A673 (cell line): ENCODE measurements around the gene ERC1. TPM values are rescaled to one million over a fixed set of nuclear protein-coding genes. Genes with fewer than 3 reads are reported as not detected.
A peak's percentile ranks its signal among the peaks of the same experiment; 100 is the strongest.

Source experiments
- BruUV-seq: library from RNA; stranded (reverse); fragments of 400-500 nt; replicated peaks from 2 replicates; lab custom pipeline; 2021; lab: Mats Ljungman, UMichigan
- CTCF ChIA-PET: fragments of 300-600 bp; sonication (Branson Sonifier 250); formaldehyde crosslinking; loops from one replicate; lab custom pipeline; 2022; ENCODE audit warnings: antibody characterized with exemption; lab: Charles Lee
- POLR2A ChIA-PET: fragments of 300-600 bp; sonication (Branson Sonifier 250); formaldehyde crosslinking; loops from one replicate; lab custom pipeline; 2022; ENCODE audit warnings: antibody characterized with exemption; ENCODE audit not compliant: low non-redundant PET; lab: Charles Lee
- DNase-seq: peaks from one replicate; pipeline ENCODE4 v3.0.0-alpha.2; 2015; ENCODE audit warnings: low spot score
- H3K27ac ChIP-seq: fragments of 200-600 bp; sonication (generic); 2 replicates; pipeline ENCODE4 v1.5.1; 2016; ENCODE audit warnings: mixed run types, low read depth, mild to moderate bottlenecking, mixed read lengths, antibody characterized with exemption, low read length; ENCODE audit not compliant: poor library complexity, severe bottlenecking
- H3K27me3 ChIP-seq: fragments of 200-600 bp; sonication (generic); replicated peaks from 2 replicates; pipeline ENCODE4 v1.6.1; 2017; ENCODE audit warnings: mixed run types, low read depth, mild to moderate bottlenecking, mixed read lengths, antibody characterized with exemption, low read length; ENCODE audit not compliant: insufficient read depth, poor library complexity
- H3K36me3 ChIP-seq: fragments of 200-600 bp; sonication (generic); 2 replicates; pipeline ENCODE4 v1.6.1; 2016; ENCODE audit warnings: mixed run types, mild to moderate bottlenecking, mixed read lengths, antibody characterized with exemption, low read length; ENCODE audit not compliant: insufficient read depth, poor library complexity, severe bottlenecking
- H3K4me1 ChIP-seq: fragments of 200-600 bp; sonication (generic); 2 replicates; pipeline ENCODE4 v1.6.1; 2017; ENCODE audit warnings: mixed run types, mild to moderate bottlenecking, mixed read lengths, antibody characterized with exemption, low read length; ENCODE audit not compliant: insufficient read depth, poor library complexity, severe bottlenecking
- H3K4me3 ChIP-seq: fragments of 200-600 bp; sonication (generic); 2 replicates; pipeline ENCODE4 v1.5.1; 2016; ENCODE audit warnings: low read depth, mixed run types, mild to moderate bottlenecking, mixed read lengths, low read length; ENCODE audit not compliant: poor library complexity, severe bottlenecking
- H3K9me3 ChIP-seq: fragments of 200-600 bp; sonication (generic); 2 replicates; pipeline ENCODE4 v1.6.1; 2016; ENCODE audit warnings: mixed run types, low read depth, mild to moderate bottlenecking, mixed read lengths, antibody characterized with exemption, low read length; ENCODE audit not compliant: poor library complexity, severe bottlenecking
- CTCF ChIP-seq: fragments of 300-800, 200-600 bp; sonication (generic); conservative IDR thresholded peaks from 2 replicates; pipeline ENCODE4 v1.5.1; 2017; ENCODE audit warnings: low read depth, mild to moderate bottlenecking, antibody characterized with exemption, low read length, moderate library complexity, mixed read lengths
- EZH2 ChIP-seq: fragments of 200-600 bp; sonication (generic); IDR thresholded peaks from 2 replicates; pipeline ENCODE4 v1.6.1; 2017; ENCODE audit warnings: borderline replicate concordance, low read depth, mild to moderate bottlenecking, mixed read lengths, antibody characterized with exemption, low read length; ENCODE audit not compliant: poor library complexity, severe bottlenecking
- intact Hi-C: fragments of 100-400 bp; cut with micrococcal nuclease; formaldehyde crosslinking; loops from one replicate; pipeline ENCODE4 v1.10.0; 2022; ENCODE audit not compliant: unreplicated experiment
- total RNA-seq: library from RNA; stranded (reverse); gene quantifications from 2 replicates; pipeline ENCODE4 v1.2.3, GENCODE V29; 2021

The ERC1 gene
- total RNA-seq, 1 experiment from 2014 or later = 60.7 TPM

- intact Hi-C loops = no loop called here
- Histone ChIP-seq H3K27me3 (no peaks in the 10 kb centered on the region), H3K4me1 (no peaks in the 10 kb centered on the region), H3K4me3 (no peak overlapping the region), H3K36me3 (no peaks in the 10 kb centered on the region), H3K9me3 (no peaks in the 10 kb centered on the region), H3K27ac (no peak overlapping the region)
- TF ChIP-seq CTCF = no peak
- TF ChIP-seq EZH2 = no peak
- POLR2A ChIA-PET = no interaction called here
- CTCF ChIA-PET = no interaction called here
- DNase-seq = peak; percentile 17
- no TSS peak for BruUV-seq
Measured at GRCh38 chr12:1350055-1350933, 359.3 kb downstream of the ERC1 start.

GRCh38 chr12:1350934-1351240 lies 359.9 kb downstream of the ERC1 start:
- H3K4me3 ChIP-seq = no peak overlapping the region
- H3K36me3 ChIP-seq = no peaks in the 10 kb centered on the region
- H3K27ac ChIP-seq = no peak overlapping the region
- CTCF ChIA-PET = no interaction called here
- BruUV-seq = no TSS peak
- no peaks in the 10 kb centered on the region for H3K27me3 ChIP-seq
- intact Hi-C loops = no loop called here
- no peaks in the 10 kb centered on the region for H3K4me1 ChIP-seq
- DNase-seq = no peak
- POLR2A ChIA-PET = no interaction called here
- H3K9me3 ChIP-seq = no peaks in the 10 kb centered on the region
- TF ChIP-seq EZH2 (no peak), CTCF (no peak)

GRCh38 chr12:1351926-1352325 lies 360.9 kb downstream of the ERC1 start:
- TF ChIP-seq EZH2 (no peak), CTCF (no peak)
- Histone ChIP-seq H3K4me1 (no peaks in the 10 kb centered on the region), H3K9me3 (no peaks in the 10 kb centered on the region), H3K27me3 (no peaks in the 10 kb centered on the region), H3K4me3 (no peak overlapping the region), H3K27ac (no peak overlapping the region), H3K36me3 (no peaks in the 10 kb centered on the region)
- intact Hi-C loops = no loop called here
- DNase-seq = no peak
- ChIA-PET CTCF (no interaction called here), POLR2A (no interaction called here)
- BruUV-seq = no TSS peak
